ENCODE data around the gene SDR39U1.

DNA sequence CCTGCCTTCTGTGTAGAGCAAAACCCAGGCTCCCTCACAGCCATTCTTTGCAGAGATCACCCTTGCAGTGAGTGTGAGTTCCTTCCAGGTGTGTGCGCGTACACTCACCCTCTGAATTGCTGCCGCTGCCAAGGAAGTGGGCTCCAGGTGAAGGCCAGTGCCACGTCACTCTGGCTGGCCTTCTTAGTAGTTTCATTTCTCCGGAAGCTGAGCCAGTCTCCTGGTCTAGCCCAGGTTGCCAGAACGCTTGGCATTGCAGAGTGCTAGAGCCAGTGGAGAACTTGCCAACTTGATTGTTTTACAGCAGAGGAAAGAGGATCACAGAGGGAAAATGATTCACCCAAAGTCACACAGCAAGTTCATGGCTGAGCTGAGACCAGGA, 24.1 kb downstream of the SDR39U1 start:
- TF ChIP-seq, protein P1, sequence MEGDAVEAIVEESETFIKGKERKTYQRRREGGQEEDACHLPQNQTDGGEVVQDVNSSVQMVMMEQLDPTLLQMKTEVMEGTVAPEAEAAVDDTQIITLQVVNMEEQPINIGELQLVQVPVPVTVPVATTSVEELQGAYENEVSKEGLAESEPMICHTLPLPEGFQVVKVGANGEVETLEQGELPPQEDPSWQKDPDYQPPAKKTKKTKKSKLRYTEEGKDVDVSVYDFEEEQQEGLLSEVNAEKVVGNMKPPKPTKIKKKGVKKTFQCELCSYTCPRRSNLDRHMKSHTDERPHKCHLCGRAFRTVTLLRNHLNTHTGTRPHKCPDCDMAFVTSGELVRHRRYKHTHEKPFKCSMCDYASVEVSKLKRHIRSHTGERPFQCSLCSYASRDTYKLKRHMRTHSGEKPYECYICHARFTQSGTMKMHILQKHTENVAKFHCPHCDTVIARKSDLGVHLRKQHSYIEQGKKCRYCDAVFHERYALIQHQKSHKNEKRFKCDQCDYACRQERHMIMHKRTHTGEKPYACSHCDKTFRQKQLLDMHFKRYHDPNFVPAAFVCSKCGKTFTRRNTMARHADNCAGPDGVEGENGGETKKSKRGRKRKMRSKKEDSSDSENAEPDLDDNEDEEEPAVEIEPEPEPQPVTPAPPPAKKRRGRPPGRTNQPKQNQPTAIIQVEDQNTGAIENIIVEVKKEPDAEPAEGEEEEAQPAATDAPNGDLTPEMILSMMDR (IDR thresholded peaks at IDR 0.05; ENCODE audit: poor library complexity): no peak
- TF ChIP-seq EZH2 (IDR thresholded peaks at IDR 0.05; ENCODE audit: borderline replicate concordance) (no peak), EZH2phosphoT487 (IDR thresholded peaks at IDR 0.05; ENCODE audit: low read depth, severe bottlenecking, unreplicated experiment) (no peak)

Measured in hepatocyte (in vitro differentiated cells).